Fibroblast of the conjunctiva (primary cell): Measurements from ENCODE around the gene NXPH3.
"Not testable (repeated sequence)": the region's sequence is repeated elsewhere in the genome, so short reads cannot be mapped to it uniquely, and the experiment has no call there.

Experiments
- DNase-seq: peaks from one replicate; pipeline ENCODE4 v3.0.0-alpha.2; 2010; ENCODE audit warnings: low read depth

Gene NXPH3

GRCh38 chr17:49554694-49555494 lies 20.8 kb upstream of the NXPH3 start:
- DNase-seq: no peak

- DNase-seq: no peak
Measured at GRCh38 chr17:49555495-49556222, 20.0 kb upstream of the NXPH3 start.

DNA sequence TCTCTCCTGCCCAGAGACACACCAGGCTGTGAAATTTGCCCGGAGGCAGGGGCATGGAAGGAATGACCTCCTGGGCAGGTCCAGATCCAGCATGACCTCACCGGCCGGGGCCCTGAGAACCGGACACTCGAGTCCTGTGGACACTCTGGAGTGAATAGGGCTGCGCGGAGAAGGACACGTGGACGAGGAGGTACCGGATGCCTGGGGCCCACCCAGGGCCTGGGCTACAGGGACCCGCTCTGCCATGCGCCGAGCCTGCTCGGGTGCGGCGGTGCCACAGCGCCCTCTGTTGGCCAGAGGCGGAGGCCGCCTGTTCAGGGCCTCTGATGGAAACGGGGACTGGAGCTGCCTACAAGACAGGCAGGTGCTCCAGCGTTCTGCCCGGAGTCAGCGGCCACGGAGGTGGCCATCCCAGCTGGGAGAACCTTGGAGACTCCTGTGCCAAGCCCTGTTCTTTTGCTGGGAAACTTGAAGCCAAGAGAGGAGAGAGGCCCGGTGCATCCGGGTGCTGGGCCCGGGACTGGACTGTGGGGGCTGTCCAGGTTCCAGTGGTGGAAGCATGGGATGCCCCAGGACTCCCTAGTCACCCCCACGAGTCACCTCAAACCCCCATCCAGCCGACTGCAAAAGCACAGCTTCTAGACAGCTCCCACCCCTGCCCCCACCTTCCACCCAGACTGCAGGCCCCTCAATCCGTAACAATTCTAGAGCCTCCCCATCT lies 19.3 kb upstream of the NXPH3 start:
- peak; percentile 33 for DNase-seq

GRCh38 chr17:49557312-49558024 lies 18.2 kb upstream of the NXPH3 start:
- DNase-seq: peak; percentile 38

DNA sequence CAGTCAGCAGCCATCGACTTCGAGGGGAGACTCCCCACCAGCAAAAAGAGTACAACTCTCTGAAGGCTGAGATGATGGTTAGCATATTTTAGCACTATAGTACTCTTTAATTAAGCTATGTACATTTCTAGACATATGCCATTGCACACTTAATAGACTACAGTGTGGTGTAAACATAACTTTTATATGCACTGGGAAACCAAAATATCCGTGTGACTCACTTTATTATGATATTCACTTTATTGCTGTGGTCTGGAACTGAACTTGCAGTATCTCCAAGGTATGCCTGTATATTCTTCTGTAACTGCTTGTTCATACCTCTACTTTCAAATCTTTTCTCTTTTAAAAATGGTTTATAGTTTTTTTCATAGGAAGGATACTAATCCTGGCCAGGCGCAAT lies 11.0 kb upstream of the NXPH3 start:
- no peak for DNase-seq

- peak; percentile 22 for DNase-seq
Measured at GRCh38 chr17:49565948-49566491, 9.7 kb upstream of the NXPH3 start.

DNA sequence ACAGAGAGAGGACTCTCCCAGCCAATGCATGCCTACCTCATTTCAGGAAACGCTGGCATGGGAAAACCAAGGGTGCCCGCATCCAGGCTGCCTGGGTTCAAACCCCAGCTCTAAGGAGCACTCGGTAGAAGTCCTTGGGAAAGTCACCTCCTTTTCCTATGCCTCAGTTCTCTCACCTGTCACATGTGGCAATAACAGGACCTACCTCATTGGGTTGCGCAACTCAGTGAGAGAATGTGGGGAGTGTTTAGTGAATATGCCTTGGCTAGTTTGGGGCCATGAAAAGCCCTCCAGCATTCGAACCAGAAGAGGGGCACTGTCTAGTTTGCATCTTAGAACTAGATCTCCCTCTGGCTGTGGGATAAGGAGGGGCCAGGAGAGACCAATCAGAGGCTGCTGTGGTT lies 9.0 kb upstream of the NXPH3 start:
- DNase-seq: no peak

DNA sequence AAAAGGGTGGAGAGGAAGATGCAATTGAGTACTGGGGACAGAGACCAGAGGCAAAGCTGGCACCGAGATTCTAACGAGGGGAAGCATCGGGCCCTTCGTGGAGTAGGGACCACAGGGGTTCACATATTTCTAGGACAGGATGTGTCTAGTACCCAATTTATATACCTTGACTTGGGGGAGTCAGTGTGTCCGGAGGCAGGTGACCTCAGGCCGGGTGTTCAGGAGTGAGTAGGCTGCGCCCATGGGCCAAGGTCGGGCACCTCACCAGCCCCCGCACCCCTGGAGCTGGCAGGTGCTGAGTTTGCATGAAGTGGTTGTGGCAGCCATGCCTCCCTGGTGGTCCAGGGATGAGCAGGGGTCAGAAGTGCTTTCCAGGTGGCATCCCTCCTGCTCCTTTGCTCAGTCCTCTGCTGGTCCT lies 8.6 kb upstream of the NXPH3 start:
- no peak for DNase-seq

- peak; percentile 67 for DNase-seq
Measured at GRCh38 chr17:49567871-49568694, 7.6 kb upstream of the NXPH3 start.

- not testable (repeated sequence) for DNase-seq
Measured at GRCh38 chr17:49568695-49569047, 7.0 kb upstream of the NXPH3 start.

GRCh38 chr17:49570540-49571242 lies 5.0 kb upstream of the NXPH3 start:
- no peak for DNase-seq

DNA sequence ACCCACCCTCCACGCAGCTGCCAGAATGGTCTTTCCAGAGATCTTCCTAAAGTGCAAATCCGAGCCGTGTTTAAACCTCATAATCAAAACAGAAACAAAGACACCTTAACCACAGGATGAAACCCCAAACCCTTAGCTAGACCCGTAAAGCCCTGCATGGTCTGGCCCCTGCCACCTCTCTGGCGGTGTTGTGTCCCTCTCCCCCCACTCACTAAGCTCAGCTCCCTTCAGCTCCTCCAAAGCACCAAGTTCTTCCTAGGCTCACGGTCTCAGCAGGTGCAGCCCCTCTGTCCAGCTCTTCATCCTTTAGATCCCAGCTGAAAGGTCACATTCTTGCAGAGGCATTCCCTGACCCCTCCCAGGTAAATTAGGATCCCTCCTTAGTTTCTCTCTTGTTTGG lies 4.4 kb upstream of the NXPH3 start:
- no peak for DNase-seq

DNA sequence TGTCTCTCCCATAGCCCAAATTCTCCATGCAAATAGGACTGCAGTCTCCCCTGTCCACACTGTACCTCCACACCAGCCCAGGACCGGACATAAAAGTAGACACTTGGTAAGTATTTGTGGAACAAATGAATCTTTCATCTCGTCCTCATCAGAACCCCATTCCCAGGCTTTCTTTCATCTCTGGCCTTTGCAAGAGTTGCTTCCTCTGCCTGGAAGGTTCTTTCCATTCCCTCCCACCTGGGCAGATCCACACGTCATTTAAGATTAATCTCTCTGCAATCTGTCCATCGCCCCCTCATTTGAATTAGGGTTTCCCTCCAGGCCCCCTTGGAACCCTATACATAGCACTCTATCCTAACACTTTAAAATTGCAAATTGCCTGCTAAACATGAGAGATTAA lies 3.9 kb upstream of the NXPH3 start:
- DNase-seq: no peak

- no peak for DNase-seq
Measured at GRCh38 chr17:49572226-49572625, 3.4 kb upstream of the NXPH3 start.

DNA sequence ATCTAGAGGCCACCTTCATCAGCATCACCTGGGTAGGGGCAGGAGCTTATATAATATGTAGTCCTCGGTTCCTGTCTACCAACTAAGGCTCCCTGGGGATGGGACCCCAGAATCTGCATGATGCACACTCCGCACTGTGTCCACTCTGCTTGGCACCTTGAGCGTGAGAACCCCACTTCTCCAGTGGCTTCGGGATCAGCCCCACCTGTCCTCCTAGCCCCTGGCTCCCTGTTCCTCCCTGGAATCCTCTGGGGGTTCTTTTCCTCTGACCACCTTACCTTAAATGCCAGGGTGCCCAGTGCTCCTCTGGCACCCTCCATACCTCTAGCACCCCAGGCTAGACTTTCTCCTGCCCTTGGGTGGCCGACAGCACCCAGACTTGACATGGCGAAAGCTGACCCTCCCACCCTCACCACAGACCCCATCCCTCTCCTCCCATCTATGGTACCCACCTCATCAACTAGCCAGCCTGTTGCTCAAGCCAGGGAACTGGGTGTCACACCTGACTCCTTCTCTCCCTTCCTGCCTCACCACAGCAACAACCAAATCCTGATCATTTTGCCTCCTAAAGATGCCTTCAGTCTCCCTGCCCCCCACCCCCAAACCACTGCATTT lies 2.8 kb upstream of the NXPH3 start:
- DNase-seq: no peak

DNA sequence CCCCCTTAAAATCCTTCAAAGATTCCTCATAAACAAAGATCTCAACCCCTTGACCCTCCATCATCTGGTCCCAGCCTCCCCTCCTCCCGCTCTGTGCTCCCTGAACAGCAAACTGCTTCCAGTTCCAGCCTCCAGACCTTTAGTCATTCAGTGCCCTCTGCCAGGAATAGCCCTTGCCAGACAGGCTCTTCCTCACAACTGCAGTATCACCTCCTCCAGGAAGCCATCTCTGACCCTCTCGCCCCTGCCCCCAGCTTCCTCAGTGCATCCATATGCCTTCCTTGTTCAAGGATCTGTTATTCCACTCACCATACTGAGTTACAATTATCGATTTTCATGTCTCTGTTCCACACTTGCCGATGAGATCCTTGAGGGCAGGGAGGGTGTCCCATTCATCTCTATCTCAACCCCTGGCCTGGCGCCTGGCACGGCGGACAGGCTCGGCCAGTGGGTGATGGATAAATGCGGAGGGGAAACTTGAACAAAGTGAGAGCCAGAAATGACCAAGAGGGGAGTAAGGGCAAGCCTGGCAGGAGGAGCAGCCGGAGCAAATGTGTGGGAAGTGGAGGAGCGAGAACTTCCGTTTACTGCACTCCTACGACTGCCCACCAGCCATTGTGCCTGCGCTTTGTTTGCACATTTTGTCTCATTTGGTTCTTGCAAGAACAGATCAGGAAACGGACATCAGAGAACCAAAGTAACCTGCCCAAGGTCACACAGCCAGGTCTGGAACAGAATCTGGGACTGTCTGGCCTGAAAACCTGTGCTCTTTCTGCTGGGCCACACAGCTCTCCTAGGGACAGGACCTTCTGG lies 2.0 kb upstream of the NXPH3 start:
- no peak for DNase-seq

DNA sequence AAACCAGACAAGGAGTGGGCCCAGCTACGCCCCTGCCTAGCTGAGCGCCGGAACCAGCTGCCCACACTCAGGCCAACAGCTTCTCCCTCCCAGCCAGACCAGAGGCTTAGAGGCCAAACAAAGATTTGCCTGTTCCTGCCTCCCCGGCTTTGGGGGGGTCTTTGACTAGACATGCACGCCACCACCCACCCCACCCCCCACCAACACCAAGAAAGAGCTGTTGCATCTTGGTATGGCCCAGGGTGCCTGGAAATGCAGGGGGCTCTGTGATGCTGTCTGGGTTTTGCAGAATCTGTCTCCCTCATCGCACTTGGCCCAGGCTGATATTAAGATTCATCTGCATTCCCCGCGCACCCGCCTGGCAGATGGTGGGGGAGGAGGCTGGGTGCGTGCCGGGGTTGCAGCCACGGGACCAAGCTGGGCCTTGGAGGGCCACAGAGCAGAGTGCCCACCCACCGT lies 1.3 kb upstream of the NXPH3 start:
- DNase-seq: no peak

DNA sequence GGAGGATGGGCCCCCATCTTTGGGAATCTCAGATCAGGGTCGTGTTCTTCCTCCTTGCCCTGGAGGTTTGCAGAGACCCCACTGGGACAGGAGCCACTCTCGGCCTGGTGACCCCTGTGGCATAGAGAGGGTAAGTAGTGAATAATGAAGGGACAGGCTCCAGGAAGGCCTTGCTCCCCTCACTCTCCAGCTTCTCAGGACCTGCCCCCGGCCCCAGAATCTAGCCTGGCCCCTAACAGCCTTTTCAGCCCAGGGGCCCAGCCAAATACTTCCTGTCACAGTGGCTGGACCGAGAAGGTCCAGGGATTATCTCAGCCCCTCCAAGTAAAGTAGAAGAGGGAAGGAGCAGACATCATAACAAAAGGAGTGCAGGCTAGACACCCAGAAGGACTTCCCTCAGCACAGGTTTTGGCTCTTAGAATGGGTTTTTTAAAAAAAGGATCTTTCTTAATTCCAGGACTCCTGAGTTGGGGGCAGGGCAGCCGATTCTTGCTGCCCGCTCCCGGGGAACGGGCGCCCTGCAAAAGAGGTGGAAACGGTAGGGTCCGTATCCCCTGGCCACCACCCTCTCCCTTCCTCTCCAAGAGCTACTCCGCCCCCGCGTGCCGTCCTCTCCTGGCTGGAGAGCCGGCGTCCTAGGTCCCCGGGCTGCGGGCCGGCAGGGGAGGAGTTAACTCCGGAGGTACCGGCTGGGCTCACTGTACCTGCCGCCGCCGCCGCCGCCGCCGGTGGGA lies 559 bp upstream of the NXPH3 start:
- no peak for DNase-seq
